Hepatocyte (in vitro differentiated cells): Measurements from ENCODE around the gene TMED10. TPM values are rescaled to one million over a fixed set of nuclear protein-coding genes. Genes with fewer than 3 reads are reported as not detected.

Experiments
- DNase-seq: peaks from one replicate; pipeline ENCODE4 v3.0.0-alpha.2; 2016; ENCODE audit warnings: low spot score
- H2AFZ ChIP-seq: fragments of 200-600 bp; sonication (generic); 2 replicates; pipeline ENCODE4 v1.6.0; 2016; ENCODE audit warnings: antibody characterized with exemption, mild to moderate bottlenecking
- H3K27ac ChIP-seq: fragments of 200-600 bp; sonication (generic); 2 replicates; pipeline ENCODE4 v1.5.1; 2016; ENCODE audit warnings: mild to moderate bottlenecking
- H3K27me3 ChIP-seq: fragments of 200-600 bp; sonication (generic); 2 replicates; pipeline ENCODE4 v1.6.1; 2016
- H3K36me3 ChIP-seq: fragments of 200-600 bp; sonication (generic); replicated peaks from 2 replicates; pipeline ENCODE4 v1.5.1; 2016; ENCODE audit warnings: low read depth; ENCODE audit not compliant: insufficient read depth
- H3K4me1 ChIP-seq: fragments of 200-600 bp; sonication (generic); 2 replicates; pipeline ENCODE4 v1.5.1; 2016; ENCODE audit warnings: mild to moderate bottlenecking, moderate library complexity; ENCODE audit not compliant: insufficient read depth
- H3K4me2 ChIP-seq: fragments of 200-600 bp; sonication (generic); 2 replicates; pipeline ENCODE4 v1.6.0; 2016
- H3K4me3 ChIP-seq: fragments of 200-600 bp; sonication (generic); 2 replicates; pipeline ENCODE4 v1.5.1; 2016; ENCODE audit warnings: mild to moderate bottlenecking
- H3K79me2 ChIP-seq: fragments of 200-600 bp; sonication (generic); 2 replicates; pipeline ENCODE4 v1.6.0; 2017; ENCODE audit warnings: mild to moderate bottlenecking
- H3K9me2 ChIP-seq: fragments of 200-600 bp; sonication (generic); replicated peaks from 2 replicates; pipeline ENCODE4 v1.6.0; 2017; ENCODE audit warnings: mild to moderate bottlenecking; ENCODE audit not compliant: insufficient read depth
- H3K9me3 ChIP-seq: fragments of 200-600 bp; sonication (generic); 2 replicates; pipeline ENCODE4 v1.5.1; 2016; ENCODE audit warnings: low read depth, mild to moderate bottlenecking
- H4K20me1 ChIP-seq: fragments of 200-600 bp; sonication (generic); 2 replicates; pipeline ENCODE4 v1.6.0; 2016; ENCODE audit warnings: mild to moderate bottlenecking; ENCODE audit not compliant: insufficient read depth, poor library complexity, severe bottlenecking
- CTCF ChIP-seq: fragments of 200-600 bp; sonication (generic); IDR thresholded peaks from 2 replicates; pipeline ENCODE4 v1.5.1; 2016; ENCODE audit warnings: antibody characterized with exemption, mild to moderate bottlenecking; ENCODE audit not compliant: poor library complexity
- EZH2 ChIP-seq: fragments of 200-600 bp; sonication (generic); IDR thresholded peaks from 2 replicates; pipeline ENCODE4 v1.6.1; 2016; ENCODE audit warnings: antibody characterized with exemption, mild to moderate bottlenecking, borderline replicate concordance
- EZH2phosphoT487 ChIP-seq: fragments of 200-600 bp; sonication (generic); IDR thresholded peaks from one replicate; pipeline ENCODE4 v1.6.1; 2018; ENCODE audit warnings: antibody characterized with exemption, mild to moderate bottlenecking, low read depth, moderate library complexity; ENCODE audit not compliant: unreplicated experiment, severe bottlenecking
- WGBS: methylation state at CpG from one replicate; pipeline ENCODE4 v1.1.6; 2016; ENCODE audit warnings: low lambda C conversion rate; ENCODE audit errors: missing lambda C conversion rate; 5-methylcytosine and 5-hydroxymethylcytosine counted together
- polyA plus RNA-seq: library from polyadenylated mRNA; unstranded; fragments of >200 nt; fragmentation: Nextera tagmentation; extraction: Ambion mirVana; gene quantifications from 2 replicates; pipeline ENCODE4 v1.2.1, GENCODE V29; 2016
- total RNA-seq: library from RNA; depleted of rRNA; stranded (reverse); fragments of >200 nt; gene quantifications from 2 replicates; pipeline ENCODE4 v1.2.3, GENCODE V29; 2014

Gene TMED10
- total and polyA plus RNA-seq, 2 experiments from 2014 or later = 375 to 390 TPM

- TF ChIP-seq EZH2phosphoT487 (no peak), EZH2 (no peak), CTCF (no peak)
- Histone ChIP-seq H4K20me1 (no peaks in the 10 kb centered on the region), H3K27me3 (no peaks in the 10 kb centered on the region), H3K27ac (peak overlapping the region; percentile 68), H3K9me3 (no peaks in the 10 kb centered on the region), H3K4me2 (peak overlapping the region; percentile 62), H3K79me2 (no peaks in the 10 kb centered on the region), H3K9me2 (no peaks in the 10 kb centered on the region), H3K36me3 (no peaks in the 10 kb centered on the region), H3K4me1 (peaks cover 6% of the 10 kb centered on the region), H3K4me3 (no peak overlapping the region), H2AFZ (no peak overlapping the region)
- 13% methylated on average over 3 of the region's 3 CpGs for WGBS
- peak; percentile 61 for DNase-seq
Measured at GRCh38 chr14:75204116-75204515, 27.7 kb upstream of the TMED10 start.

GRCh38 chr14:75202657-75203056 lies 26.2 kb upstream of the TMED10 start:
- WGBS = 45% methylated on average over 2 of the region's 2 CpGs
- H3K36me3 ChIP-seq = no peaks in the 10 kb centered on the region
- H3K79me2 ChIP-seq = no peaks in the 10 kb centered on the region
- peaks cover 11% of the 10 kb centered on the region for H3K4me1 ChIP-seq
- no peaks in the 10 kb centered on the region for H4K20me1 ChIP-seq
- peaks cover 6% of the 10 kb centered on the region for H3K27me3 ChIP-seq
- no peak overlapping the region for H3K27ac ChIP-seq
- no peak for DNase-seq
- H3K4me3 ChIP-seq = no peak overlapping the region
- no peak overlapping the region for H3K4me2 ChIP-seq
- no peaks in the 10 kb centered on the region for H3K9me2 ChIP-seq
- no peaks in the 10 kb centered on the region for H3K9me3 ChIP-seq
- no peak for TF ChIP-seq CTCF
- no peak for TF ChIP-seq EZH2
- no peak for TF ChIP-seq EZH2phosphoT487
- H2AFZ ChIP-seq = no peak overlapping the region

GRCh38 chr14:75201087-75201486 lies 24.7 kb upstream of the TMED10 start:
- H3K4me1 ChIP-seq = peaks cover 11% of the 10 kb centered on the region
- WGBS = 59% methylated on average over 6 of the region's 6 CpGs
- no peak for TF ChIP-seq CTCF
- TF ChIP-seq EZH2phosphoT487 = no peak
- no peak for TF ChIP-seq EZH2
- H3K4me3 ChIP-seq = no peak overlapping the region
- H3K9me2 ChIP-seq = no peaks in the 10 kb centered on the region
- H2AFZ ChIP-seq = no peak overlapping the region
- H4K20me1 ChIP-seq = no peaks in the 10 kb centered on the region
- H3K27ac ChIP-seq = peak overlapping the region; percentile 44
- H3K27me3 ChIP-seq = peaks cover 6% of the 10 kb centered on the region
- peak overlapping the region; percentile 5 for H3K4me2 ChIP-seq
- H3K9me3 ChIP-seq = no peaks in the 10 kb centered on the region
- DNase-seq = peak; percentile 27
- no peaks in the 10 kb centered on the region for H3K79me2 ChIP-seq
- no peaks in the 10 kb centered on the region for H3K36me3 ChIP-seq

GRCh38 chr14:75200451-75200850 lies 24.0 kb upstream of the TMED10 start:
- H3K9me3 ChIP-seq = no peaks in the 10 kb centered on the region
- H3K9me2 ChIP-seq = no peaks in the 10 kb centered on the region
- H3K4me1 ChIP-seq = peaks cover 11% of the 10 kb centered on the region
- peak overlapping the region; percentile 5 for H3K4me2 ChIP-seq
- no peaks in the 10 kb centered on the region for H3K36me3 ChIP-seq
- peak overlapping the region; percentile 44 for H3K27ac ChIP-seq
- 47% methylated on average over 4 of the region's 4 CpGs for WGBS
- H4K20me1 ChIP-seq = no peaks in the 10 kb centered on the region
- no peaks in the 10 kb centered on the region for H3K79me2 ChIP-seq
- TF ChIP-seq CTCF (no peak), EZH2 (no peak), EZH2phosphoT487 (no peak)
- H2AFZ ChIP-seq = no peak overlapping the region
- DNase-seq = peak; percentile 69
- H3K4me3 ChIP-seq = no peak overlapping the region
- peaks cover 6% of the 10 kb centered on the region for H3K27me3 ChIP-seq
